ENCODE data around the gene GRIN2A. TPM values are rescaled to one million over a fixed set of nuclear protein-coding genes. Genes with fewer than 3 reads are reported as not detected.

The GRIN2A gene
- total RNA-seq, 1 experiment from 2014 or later: 1.2 TPM

DNA sequence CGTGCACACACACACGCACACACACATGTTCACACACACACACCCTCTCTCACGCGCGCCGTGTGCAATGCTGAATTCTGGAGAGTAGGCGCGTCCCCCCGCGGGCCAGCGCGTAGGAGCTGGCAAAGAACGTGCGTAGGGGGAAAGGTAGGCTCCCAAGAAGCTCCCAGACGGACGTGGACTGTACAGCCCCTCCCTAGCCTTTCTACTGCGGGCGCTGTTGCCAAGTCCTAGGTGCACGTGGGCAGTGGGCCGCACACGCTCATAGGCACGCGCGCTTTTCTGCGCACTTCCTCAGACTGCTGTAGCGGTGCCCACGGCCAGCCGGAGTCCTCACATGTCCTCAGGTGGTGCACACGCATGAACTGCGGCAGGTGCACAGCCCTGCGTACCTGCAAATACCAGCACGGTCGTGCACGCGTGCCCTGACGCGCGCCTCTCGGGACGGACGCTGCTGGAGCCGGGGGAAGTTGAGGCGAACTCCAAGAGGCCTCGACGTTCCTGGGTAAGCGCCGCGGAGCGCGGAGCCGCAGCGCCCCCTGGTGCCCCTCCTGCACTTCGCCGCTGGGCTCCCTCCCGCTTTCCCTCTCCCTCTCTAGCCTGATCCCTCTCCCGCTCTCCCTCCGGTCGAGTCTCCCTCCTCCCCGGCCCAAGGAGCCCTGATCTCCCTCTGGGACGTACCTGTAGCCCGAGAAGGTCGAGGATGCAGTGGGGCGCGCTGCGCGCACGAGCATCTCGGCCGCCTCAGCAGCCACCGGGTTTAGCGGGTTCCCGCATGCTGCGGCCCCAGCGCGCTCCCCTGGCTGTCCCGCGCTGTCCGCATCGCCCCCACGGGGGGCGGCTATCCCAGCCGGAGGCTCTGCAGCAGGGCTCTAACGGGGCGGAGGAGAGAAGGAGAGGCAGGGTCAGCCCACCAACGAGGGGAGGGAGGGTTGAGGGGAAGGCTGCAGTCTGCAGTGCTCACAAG lies 749 bp downstream of the GRIN2A start:
- DNase-seq (ENCODE audit: low read depth): peak; percentile 61

DNA sequence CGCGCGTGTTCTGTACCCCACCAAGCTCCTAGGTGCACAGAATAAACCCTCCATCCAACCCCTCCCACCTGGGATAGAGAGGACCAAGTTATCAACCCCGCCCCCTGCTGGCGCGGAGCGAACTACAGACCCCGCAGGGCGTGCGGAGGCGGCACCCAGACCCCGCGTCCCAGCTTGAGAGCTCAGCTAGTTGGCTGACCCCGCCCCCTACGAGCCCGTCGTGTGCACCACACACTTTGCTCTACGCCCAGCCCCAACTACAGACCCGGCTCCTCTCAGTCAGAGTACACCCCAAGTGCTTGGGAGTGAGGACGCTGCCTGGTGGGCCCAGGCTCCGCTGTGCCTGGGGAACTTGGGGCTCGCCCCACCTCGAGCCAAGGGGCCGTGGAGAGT lies 1.5 kb downstream of the GRIN2A start:
- DNase-seq (ENCODE audit: low read depth): peak; percentile 40

DNA sequence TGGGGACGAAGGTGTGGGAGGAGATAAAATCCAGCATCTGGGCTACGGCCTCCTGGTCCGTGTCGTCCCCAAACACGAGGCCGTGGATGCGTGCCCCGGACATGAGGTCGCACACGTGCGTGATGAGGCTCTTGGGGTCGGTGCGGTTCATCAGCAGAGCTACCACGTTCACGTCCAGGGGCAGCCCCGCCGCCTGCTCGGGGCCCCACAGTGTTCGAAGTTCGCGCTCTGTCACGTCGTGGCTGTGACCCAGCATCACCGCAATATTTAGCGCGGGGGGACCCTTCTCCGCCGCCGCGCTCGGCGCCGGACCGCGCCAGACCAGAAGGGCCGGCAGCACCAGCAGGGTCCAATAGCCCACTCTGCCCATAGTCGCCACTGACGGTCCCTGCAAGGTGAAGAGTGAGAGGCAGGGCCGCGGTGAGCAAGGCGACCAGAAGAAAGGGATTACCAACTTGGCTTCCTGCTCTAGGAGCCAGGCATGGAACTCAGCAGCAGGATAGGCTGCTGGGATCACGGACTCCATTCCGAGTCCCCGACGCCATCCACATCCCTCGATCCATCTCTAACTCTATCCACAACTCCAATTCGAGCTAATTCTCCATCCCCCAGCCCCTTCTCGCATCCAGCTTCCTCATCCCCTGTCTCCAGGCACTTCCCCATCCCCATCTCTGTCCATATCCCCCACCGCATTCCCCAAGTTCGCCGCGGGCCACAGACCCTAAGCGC lies 2.0 kb downstream of the GRIN2A start:
- no peak for DNase-seq (ENCODE audit: low read depth)

DNA sequence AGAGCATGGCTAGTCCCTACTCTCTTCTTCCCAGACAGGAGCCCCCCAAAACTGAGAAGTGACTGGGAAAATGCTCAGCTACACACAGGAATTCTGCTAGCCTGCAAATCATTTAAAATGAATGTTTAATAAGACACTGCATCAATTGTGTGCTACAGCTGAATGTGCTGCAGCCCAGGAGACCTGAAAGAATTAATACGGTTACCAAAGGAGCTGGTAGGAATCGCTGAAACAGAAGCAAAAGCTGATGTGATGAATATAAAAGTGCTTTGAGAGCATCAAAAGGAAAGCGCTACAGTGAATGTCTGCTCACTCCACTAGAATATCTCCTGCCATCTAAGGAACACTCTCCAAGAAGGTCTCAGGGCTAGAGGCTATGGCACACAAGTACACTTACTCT lies 3.7 kb downstream of the GRIN2A start:
- no peak for DNase-seq (ENCODE audit: low read depth)

DNA sequence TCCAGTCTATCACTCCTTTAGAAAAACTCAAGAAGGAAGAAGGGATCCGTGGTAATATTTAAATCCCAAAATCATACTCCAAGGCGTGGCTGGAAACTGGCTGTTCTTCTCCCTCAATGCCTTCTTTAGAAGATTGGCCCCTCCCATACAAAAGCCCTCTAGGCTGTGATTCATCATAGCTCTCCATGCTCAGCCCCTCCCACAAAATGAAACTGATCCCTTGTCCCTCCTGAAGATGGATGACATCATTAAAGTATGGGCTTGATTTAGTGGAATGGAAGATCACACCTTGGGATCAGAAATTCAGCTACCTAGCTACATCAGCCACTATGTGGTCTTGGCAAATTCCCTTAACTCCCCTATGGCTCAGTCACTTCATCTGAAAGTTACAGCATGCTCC lies 4.1 kb downstream of the GRIN2A start:
- DNase-seq (ENCODE audit: low read depth): peak; percentile 79

DNA sequence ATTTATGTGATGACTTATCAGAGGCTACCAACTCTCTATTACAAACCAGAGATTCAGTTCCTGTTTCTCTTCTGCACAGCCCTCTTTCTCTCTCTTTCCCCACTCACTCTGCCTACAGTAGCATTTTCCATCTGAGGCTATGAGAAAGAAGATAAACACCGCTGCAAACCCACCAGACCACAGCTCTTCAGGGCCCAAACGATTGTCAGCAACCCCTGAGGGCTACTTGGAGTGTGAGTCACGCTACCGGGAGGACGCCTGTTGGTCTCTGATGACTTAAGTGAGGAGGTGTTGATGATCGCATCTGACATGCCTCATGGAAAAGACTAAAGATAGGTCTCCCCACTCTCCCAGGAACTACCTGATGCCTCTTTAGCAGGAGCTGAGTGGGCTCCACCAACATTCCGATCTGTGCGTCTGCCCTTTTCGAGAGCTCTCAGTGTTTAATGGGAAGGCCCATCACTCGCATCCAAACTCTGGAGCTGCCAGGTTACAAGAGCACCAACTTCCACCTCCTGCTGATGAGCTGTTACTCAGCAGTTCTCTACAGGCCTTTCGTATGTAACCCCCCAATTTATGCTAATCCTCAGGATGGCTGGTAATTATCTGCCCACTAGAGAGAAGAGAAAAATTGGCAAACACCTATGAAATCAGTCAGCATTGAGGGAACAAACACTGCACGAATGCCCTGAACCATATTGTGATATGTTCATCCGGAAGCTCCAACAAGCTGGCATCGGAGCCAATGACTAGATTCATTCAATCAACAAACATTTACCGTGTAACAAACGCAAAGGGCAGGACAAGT lies 9.2 kb downstream of the GRIN2A start:
- peak; percentile 96 for DNase-seq (ENCODE audit: low read depth)

DNA sequence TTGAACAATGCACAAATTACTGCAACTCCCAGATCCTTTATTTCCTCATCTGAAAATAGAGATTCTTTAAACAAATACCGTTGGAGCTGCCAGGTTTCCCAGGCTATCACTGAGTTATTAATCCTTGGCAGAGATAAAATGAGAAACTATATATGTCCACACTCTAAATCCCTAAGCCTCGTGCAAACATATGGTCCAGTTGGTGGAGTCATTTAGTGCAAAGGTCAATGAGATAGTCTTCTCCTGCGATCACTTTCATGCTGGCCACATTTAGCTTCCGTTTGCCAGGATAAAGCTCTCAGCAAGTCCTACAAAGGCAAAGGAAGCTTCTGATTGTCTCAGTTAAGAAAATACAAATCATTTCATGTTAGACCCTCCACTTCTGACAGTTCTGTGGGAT lies 11.0 kb downstream of the GRIN2A start:
- peak; percentile 43 for DNase-seq (ENCODE audit: low read depth)

DNA sequence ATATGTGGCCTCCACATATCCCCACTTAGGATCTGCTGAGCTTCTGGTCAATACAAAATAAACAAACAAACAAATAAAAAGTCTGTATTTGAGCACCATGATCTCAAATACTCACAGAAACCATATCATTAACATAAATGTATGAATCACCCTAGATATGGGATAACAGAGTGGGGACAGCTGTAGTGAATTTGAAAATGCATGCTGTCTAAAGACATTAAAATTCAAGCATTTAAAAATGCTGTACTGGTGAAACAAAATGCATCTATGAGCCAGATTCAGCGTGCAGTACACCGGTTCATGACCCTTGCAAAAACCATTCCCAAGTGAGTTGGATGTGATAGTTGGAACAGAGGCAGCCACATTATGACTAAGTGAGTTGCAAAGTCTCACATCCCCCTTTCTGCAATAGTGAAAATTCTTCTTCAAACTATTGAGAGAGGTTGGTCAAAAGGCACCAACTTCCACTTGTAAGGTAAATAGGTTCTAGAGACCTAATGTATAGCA lies 12.3 kb downstream of the GRIN2A start:
- peak; percentile 38 for DNase-seq (ENCODE audit: low read depth)

DNA sequence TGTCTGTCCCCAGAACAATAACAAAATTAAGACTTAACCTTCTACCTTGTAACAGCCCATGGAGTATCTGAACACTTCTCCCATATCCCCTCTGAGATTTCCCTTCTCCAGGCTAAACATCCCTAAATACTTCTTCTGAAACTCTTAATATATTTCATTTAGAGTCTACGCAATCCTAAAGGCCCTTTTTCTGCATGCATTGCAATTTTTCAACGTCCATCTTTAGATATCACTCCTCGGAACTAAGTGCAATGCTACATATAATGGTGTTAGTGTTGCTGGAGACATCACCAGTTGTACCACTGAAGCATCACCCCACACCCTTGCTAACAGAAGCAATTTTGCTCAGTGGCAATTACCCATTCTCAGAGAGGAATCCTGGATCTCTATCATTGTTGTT lies 13.2 kb downstream of the GRIN2A start:
- DNase-seq (ENCODE audit: low read depth): no peak

DNA sequence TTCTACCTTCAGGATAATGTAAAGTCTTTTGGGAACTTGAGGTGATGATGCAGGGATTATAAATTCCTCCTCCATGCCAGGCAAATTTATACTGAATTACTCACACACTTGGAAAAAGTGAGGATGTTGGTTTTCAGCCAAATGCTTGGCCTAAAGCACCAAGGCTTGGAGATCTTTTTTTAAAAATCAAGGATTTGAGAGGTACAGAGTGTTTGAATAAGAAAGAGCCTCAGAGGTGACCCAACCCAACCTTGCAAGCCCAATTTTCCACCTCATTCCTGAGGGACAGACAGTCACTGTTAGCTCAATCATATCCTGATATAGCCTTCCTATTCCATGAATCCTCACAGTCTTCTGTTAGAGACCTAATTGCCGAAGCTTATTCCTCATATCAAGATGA lies 14.0 kb downstream of the GRIN2A start:
- peak; percentile 84 for DNase-seq (ENCODE audit: low read depth)

DNA sequence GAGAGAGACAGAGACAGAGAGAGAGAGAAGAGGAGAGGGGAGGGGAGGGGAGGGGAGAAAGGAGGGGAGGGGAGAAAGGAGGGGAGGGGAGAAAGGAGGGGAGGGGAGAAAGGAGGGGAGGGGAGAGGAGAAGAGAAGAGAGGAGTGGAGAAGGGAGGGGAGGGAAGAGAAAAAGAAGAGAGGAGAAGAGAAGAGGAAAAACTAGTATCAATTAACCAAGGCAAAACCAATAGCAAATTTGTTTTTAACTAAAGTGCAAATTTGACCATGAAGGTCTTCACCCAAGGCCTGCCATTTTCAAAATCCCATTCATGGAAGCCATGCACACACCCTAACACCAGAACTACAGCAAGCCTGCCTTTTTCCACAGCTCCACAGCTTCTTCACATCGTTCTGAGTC lies 16.6 kb downstream of the GRIN2A start:
- no peak for DNase-seq (ENCODE audit: low read depth)

DNA sequence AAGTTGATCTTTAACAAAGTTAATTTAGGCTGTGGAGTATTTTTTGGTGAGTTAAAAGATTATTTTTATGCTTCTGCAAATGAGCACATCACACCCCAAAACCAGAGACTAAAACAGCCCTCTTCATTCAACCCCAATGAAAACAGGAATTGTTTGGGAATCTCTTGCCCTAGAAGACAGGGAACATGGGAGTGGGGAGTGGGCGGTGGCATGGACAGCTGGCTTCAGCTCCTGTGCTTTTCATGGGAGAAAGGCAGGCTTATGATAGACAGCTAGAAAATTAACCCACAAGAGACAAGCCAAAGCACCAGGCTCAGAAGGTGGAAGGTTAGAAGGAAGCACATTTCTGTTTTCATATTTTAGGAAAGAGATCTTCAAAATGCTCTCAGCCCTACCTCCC lies 19.2 kb downstream of the GRIN2A start:
- no peak for DNase-seq (ENCODE audit: low read depth)

DNA sequence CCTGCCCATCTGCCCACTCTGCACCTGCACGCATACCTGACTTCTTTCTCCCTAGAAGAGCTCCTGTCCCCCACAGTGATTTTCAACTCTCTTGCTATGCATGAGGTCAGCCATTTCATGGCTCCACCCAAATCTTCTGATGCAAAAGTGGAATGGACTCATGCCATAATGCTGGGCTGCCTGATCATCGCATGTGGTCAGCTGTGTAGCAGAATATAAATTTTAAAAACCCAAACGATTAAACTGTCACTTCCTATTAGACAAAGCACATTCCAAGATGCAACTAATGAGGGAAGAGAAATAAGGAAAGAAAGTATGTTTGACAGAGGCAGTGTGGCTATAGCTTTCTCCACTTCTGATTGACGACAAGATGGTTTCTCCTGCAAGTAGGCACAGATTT lies 26.1 kb downstream of the GRIN2A start:
- peak; percentile 21 for DNase-seq (ENCODE audit: low read depth)

DNA sequence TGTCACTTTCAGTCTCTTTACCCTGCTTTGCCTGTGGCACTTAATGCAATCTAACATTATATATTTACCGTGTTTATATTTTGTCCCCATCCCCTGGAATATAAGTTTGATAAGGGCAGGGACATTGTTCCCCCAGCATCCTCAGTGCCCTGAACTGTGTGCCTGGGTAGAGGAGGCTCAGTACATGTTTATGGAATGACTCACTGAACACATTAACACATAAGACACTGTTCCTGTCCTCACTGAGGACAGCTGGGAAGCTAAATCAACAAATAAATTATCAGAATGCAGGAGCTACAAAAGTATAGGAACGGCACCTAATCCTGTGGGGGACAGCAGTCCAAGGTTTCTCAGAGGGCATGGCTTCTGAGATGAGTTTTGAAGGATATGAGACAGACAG lies 27.8 kb downstream of the GRIN2A start:
- DNase-seq (ENCODE audit: low read depth): peak; percentile 50

DNA sequence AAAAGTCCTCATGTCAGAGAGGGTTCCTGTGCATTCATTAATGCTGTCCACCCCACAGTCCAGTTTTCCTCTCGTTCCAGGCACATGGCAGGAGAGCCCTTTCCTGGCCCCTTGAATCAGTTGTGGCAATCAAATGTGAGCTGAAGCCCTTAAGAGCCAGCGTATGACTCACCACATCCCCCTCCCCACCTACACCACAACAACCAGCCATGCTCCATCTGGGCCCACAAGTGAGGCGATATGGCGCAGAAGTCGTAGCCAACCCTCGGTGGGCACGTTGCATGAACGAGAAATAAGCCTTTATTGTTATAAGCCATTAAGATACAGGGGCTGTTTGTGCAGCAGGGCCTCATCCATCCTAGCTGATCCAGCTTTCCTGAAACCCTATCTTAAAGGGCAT lies 28.2 kb downstream of the GRIN2A start:
- DNase-seq (ENCODE audit: low read depth): no peak

DNA sequence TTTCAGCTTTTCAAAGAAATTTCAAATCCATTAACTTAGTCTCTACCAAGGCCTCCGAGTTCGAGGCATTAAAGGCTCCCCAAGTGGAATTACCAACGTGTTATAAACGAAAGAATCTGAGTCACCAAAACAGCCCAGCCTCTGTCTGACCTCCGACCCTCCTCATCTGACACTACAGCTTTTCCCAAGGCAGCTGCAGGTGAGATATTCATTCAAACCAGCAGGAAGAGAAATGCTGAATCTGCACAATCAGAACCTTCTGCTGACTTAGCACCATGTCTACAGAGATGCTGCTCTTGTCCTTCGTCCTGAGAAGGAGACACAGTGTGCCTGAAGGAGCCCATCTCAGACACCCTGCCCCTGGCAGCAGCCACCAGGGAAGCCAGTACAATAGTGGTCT lies 30.5 kb downstream of the GRIN2A start:
- no peak for DNase-seq (ENCODE audit: low read depth)

DNA sequence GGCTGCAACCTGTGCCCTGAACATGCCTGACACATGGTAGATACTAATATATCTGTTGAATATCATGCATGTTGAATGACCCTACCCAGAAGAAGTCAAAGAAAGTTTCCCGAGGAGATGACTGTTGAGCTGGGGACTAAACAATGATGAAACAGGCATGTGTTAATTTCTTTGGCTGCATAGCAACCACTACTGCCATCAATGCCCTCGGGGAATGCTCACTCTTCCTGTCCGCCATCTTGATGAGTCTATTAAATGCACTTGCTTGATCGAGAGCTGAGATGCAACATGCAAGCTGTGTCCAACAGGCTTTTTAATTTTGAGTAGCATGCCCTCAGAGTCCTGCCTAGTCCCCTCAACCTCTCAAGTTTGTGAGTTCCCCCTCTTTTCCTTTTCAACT lies 31.3 kb downstream of the GRIN2A start:
- peak; percentile 82 for DNase-seq (ENCODE audit: low read depth)

DNA sequence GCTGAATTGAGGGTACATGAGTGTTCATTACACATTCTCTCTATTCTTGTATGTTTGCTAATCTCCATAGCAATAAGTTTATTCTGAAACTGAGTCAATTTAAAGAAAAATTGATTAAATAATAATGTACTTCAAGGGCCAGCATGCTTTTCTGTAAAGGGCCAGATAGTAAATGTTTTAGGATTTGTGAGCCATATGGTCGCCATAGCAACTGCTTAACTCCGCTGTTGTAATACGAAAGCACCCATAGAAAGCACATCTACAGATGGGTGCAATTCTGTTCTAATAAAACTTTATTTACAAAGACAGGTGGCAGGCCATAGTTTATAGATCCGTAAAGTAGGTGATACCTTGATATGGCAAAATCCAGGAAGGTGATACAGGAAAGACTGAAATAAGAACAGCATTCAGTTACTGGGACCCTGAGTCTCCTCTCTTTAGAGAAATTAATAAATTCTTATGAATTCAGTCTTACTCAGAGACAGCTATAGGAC lies 36.6 kb downstream of the GRIN2A start:
- no peak for DNase-seq (ENCODE audit: low read depth)

DNA sequence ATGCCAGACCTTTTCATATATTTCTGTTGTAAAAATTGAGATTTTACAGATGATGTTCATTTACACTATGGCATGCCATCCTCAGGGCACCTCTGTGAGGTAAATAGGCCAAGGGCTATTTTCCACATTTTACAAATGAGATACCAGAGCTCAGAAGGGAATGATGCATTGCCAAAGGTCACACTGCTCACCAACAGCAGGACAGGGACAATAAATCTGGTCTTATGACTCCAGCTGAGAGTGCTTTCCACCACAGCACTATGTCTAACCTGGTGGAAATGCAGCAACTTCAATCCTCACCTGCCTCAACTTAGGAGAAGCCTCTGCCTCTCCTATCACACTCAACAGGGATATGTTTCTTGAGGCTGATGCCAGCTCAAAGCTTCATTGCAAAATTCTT lies 40.6 kb downstream of the GRIN2A start:
- DNase-seq (ENCODE audit: low read depth): no peak

DNA sequence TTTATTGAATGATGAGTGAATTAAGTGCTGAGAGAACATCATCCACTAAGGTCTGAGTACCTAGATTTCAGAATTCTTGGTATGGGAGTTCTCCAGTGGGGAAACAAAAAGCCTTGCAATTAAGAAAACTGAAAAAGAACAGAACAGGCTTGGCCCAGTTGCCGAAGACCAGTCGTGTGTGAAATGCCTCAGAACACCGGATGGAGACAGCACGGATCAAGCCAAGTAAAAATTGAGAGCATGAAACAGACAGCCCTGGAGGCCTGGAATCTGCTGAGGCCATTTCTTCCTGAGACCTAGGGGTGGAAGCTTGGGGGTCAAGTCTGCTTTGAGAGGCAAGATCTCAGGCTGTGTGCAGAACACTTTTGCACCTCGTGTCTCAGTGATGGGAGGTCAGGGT lies 43.3 kb downstream of the GRIN2A start:
- DNase-seq (ENCODE audit: low read depth): no peak

DNA sequence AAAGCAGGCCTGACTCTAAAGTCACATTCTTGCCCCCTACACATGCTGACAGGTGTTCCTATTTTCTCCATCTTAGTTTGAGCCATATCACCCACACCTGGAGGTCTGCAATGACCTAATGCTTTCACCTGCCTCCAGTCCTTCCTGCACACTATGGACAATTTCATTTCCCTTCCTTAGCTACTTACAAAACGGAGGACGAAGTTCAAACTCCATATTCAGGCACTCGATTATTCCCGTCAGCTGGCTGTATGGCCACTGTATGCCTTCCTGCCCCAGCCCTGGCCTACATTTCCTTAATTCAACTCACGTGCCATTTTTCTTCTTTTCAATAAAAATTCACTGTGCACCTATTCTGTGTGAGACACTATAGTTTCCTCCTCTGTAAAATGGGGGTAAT lies 44.9 kb downstream of the GRIN2A start:
- DNase-seq (ENCODE audit: low read depth): no peak

DNA sequence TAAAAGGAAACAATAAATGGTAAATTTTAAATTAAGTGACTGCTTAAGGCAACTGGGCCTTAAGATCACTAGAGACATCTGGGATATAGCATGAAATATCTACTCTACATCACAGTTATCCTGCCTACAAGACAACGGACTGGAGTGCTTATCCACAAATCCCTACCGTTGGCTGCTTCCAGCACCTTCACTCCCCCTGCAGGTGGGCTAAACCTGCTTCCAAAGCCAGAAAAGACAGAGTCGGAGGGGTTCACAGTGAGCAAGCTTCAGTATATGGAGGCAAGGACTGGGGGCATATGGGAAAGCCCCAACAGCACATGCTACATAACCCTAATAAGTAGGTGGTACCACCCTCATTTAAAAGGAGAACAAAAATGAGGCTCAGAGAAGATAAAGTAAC lies 45.3 kb downstream of the GRIN2A start:
- DNase-seq (ENCODE audit: low read depth): no peak
